ENCODE results near the gene SFXN1. TPM values are rescaled to one million over a fixed set of nuclear protein-coding genes. Genes with fewer than 3 reads are reported as not detected.

Gene SFXN1
- total and polyA plus RNA-seq, 10 donors: 7.5 to 57.3 (median 38.3) TPM

DNA sequence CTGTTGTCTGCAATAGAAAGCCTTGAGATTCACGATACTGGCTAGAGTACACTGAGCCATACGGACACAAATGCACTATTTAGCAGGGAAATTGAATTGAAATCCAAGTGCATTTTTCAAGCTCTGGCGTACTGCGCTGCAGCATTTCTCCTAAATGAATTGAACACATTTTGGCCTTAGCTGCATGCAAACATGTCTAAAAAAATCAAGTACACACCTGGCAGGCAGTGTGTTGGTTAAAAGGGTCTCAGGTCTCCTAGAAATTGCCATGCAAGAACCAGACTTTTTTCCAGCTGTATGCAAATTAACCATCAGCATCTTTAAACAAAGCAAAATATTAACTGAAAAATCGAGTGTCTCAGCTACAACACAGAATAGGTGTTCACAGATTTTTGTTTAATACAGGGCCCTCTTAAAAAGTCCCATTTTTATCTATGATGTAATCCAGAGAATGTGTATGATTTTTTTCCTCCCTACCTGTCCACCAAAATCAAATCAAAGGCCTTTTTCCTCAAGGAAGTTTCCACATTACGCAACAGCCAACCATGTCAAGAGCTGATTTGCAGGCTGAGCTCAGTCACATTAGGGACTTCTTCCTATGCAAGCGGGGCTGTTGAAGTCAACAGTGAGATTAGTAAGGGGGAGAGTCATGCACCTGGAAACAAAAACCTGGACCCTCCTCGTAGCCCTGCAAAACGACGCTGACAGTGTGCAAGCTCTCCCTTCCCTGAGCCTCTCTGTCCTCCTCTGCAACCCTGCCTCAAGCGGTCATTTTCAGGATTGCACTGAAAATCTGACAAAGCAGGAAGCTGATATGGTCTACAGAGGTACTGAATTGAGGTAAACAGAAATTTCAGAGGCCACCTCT is 14.1 kb upstream of the SFXN1 start:
- Histone ChIP-seq H3K27ac (no peak overlapping the region), H3K4me1 (peaks cover 0 to 8% (median 2%) of the 10 kb centered on the region in 6 donors), H3K36me3 (no peaks in the 10 kb centered on the region), H3K4me3 (no peak overlapping the region), H3K27me3 (replicated peaks in 1 of 7) (peaks cover 0 to 26% (median 0%) of the 10 kb centered on the region in 7 donors), H3K9me3 (no peaks in the 10 kb centered on the region)
- WGBS, 5 donors: 48 to 50% (median 50%) methylated on average over 11 of the region's 11 CpGs
- no peak for DNase-seq
- intact Hi-C loops (cut with DNase I; ENCODE audit: low total_unique reads): no loop called here
- TF ChIP-seq, protein P1, sequence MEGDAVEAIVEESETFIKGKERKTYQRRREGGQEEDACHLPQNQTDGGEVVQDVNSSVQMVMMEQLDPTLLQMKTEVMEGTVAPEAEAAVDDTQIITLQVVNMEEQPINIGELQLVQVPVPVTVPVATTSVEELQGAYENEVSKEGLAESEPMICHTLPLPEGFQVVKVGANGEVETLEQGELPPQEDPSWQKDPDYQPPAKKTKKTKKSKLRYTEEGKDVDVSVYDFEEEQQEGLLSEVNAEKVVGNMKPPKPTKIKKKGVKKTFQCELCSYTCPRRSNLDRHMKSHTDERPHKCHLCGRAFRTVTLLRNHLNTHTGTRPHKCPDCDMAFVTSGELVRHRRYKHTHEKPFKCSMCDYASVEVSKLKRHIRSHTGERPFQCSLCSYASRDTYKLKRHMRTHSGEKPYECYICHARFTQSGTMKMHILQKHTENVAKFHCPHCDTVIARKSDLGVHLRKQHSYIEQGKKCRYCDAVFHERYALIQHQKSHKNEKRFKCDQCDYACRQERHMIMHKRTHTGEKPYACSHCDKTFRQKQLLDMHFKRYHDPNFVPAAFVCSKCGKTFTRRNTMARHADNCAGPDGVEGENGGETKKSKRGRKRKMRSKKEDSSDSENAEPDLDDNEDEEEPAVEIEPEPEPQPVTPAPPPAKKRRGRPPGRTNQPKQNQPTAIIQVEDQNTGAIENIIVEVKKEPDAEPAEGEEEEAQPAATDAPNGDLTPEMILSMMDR (IDR thresholded peaks at IDR 0.05 in 8 of 11, conservative IDR thresholded peaks at IDR 0.05 in 3 of 11): peak; percentile 35 to 82 (median 58)
- TF ChIP-seq POLR2AphosphoS5 (IDR thresholded peaks at IDR 0.05): no peak

DNA sequence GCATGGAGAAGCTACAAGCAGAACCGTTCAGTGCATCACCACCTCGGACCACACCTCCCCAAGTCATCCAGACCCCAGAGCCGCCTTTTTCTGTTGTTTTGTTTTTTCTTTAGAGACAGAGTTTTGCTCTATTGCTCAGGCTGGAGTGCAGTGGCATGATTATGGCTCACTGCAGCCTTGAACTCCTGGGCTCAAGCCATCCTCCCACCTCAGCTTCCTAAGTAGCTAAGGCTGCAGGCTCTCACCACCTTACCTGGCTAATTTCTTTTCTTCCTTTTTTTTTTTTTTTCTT is 13.5 kb upstream of the SFXN1 start:
- intact Hi-C loops (cut with DNase I; ENCODE audit: low total_unique reads): no loop called here
- WGBS, 5 donors: 4 to 6% (median 5%) methylated on average over 3 of the region's 3 CpGs

DNA sequence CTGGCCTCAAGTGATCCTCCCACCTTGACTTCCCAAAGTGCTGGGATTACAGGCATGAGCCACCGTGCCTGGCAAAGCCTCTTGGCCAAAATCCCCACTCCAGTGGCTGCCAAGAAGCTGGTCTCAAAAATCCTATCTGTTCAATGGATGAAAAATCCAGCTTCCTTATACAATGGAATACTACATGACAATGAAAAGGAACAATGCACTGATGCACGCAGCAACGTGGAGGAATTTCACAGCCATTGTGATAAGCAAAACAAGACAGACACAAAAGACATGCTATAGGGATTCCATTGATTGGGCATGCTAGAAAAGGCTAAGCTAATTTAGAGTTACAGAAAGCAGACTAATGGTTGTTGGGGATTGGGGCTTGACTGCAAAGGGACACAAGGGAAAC is 13.1 kb upstream of the SFXN1 start:
- Histone ChIP-seq H3K36me3 (no peaks in the 10 kb centered on the region), H3K9me3 (no peaks in the 10 kb centered on the region), H3K27ac (no peak overlapping the region), H3K4me3 (no peak overlapping the region), H3K27me3 (replicated peaks in 1 of 7) (peaks cover 0 to 24% (median 0%) of the 10 kb centered on the region in 7 donors), H3K4me1 (peaks cover 0 to 8% (median 2%) of the 10 kb centered on the region in 6 donors)
- TF ChIP-seq, protein P1 (IDR thresholded peaks at IDR 0.05 in 8 of 11, conservative IDR thresholded peaks at IDR 0.05 in 3 of 11): no peak
- no peak for TF ChIP-seq POLR2A (IDR thresholded peaks at IDR 0.05)
- TF ChIP-seq POLR2AphosphoS5 (IDR thresholded peaks at IDR 0.05): no peak
- DNase-seq: no peak
- WGBS, 5 donors: 33 to 46% (median 35%) methylated on average over 3 of the region's 3 CpGs
- intact Hi-C loops (cut with DNase I; ENCODE audit: low total_unique reads): no loop called here

More for the DNA sequence above, 13.5 kb upstream of the SFXN1 start:
- H3K4me1 ChIP-seq: peaks cover 0 to 8% (median 2%) of the 10 kb centered on the region in 6 donors
- TF ChIP-seq POLR2AphosphoS5 (IDR thresholded peaks at IDR 0.05) (no peak), POLR2A (IDR thresholded peaks at IDR 0.05) (no peak)
- TF ChIP-seq, protein P1 (IDR thresholded peaks at IDR 0.05 in 8 of 11, conservative IDR thresholded peaks at IDR 0.05 in 3 of 11): peak in 4 of 11 experiments; percentile 0 to 6 (median 4)
- H3K4me3 ChIP-seq: no peak overlapping the region
- no peaks in the 10 kb centered on the region for H3K36me3 ChIP-seq
- no peak overlapping the region for H3K27ac ChIP-seq
- no peak for DNase-seq
- peaks cover 0 to 24% (median 0%) of the 10 kb centered on the region in 7 donors for H3K27me3 ChIP-seq (replicated peaks in 1 of 7)
- H3K9me3 ChIP-seq: no peaks in the 10 kb centered on the region

DNA sequence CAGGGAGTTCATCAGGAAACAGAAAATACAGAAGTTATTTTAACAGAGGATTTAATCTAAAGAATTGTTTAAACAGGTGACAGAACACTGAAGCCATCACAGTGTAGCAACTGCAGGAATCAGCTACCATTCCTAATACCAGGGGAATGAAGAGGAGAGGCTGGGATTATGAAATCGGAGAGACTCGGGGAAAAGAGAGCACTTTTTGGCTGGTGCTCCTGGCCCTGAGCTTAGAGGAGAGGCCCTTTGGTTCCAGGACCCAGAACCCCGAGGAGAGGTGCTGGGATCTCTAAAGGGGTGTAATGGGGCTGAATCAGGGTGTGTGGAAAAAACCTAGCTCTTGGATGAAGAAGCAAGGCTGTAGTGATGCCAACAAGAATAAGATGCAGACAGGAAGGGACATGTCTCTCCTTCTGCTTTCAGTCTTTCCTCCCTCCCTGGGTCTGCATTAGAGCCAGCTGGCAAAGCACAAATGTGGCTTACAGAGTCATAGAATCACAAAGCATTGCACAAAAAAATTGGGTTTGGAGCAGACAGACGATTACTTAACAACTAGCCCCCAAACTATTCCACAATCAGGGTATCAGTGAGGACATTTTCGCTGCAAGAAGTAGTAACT is 11.6 kb upstream of the SFXN1 start:
- DNase-seq: no peak
- WGBS, 5 donors: 48 to 78% (median 56%) methylated on average over 5 of the region's 5 CpGs
- no peak for TF ChIP-seq POLR2A (IDR thresholded peaks at IDR 0.05)
- TF ChIP-seq POLR2AphosphoS5 (IDR thresholded peaks at IDR 0.05): no peak
- TF ChIP-seq, protein P1 (IDR thresholded peaks at IDR 0.05 in 8 of 11, conservative IDR thresholded peaks at IDR 0.05 in 3 of 11): no peak
- H3K36me3 ChIP-seq: no peaks in the 10 kb centered on the region
- peaks cover 0 to 24% (median 0%) of the 10 kb centered on the region in 7 donors for H3K27me3 ChIP-seq (replicated peaks in 1 of 7)
- intact Hi-C loops (cut with DNase I; ENCODE audit: low total_unique reads): no loop called here
- H3K4me3 ChIP-seq: no peak overlapping the region
- H3K4me1 ChIP-seq: peaks cover 0 to 8% (median 2%) of the 10 kb centered on the region in 6 donors
- H3K9me3 ChIP-seq: no peaks in the 10 kb centered on the region
- H3K27ac ChIP-seq: no peak overlapping the region

All from spleen (tissue), 11 donors.